Esophagus squamous epithelium (tissue), 4 donors: ENCODE data around the gene NAA40.

Source experiments
- CTCF ChIP-seq, 6 experiments: fragments of 450-650 bp in 4 of 6; fragments of 200-600 bp in 2 of 6; sonication (generic) in 2 of 6; IDR thresholded peaks; one replicate each; pipeline ENCODE4 v1.5.1; 2016 to 2019; ENCODE audit warnings: antibody characterized with exemption in 6 of 6, mild to moderate bottlenecking in 4 of 6, moderate library complexity in 4 of 6
- POLR2A ChIP-seq, 4 donors: fragments of 450-650 bp; IDR thresholded peaks; one replicate each; pipeline ENCODE4 v1.6.1; 2017; ENCODE audit warnings: antibody characterized with exemption in 4 of 4, mild to moderate bottlenecking in 4 of 4, moderate library complexity in 3 of 4

GRCh38 chr11:64004590-64004984 is 65.8 kb downstream of the NAA40 start:
- TF ChIP-seq CTCF (IDR thresholded peaks at IDR 0.05) = no peak
- TF ChIP-seq POLR2A (IDR thresholded peaks at IDR 0.05) = no peak
